HG03097 (cell line): ENCODE results near the gene SBK2.
"Not testable (repeated sequence)": the region's sequence is repeated elsewhere in the genome, so short reads cannot be mapped to it uniquely, and the experiment has no call there.

Source experiments
- ATAC-seq: cut with Tn5 transposase; IDR thresholded peaks from one replicate; pipeline ENCODE4 v1.9.1; 2021; ENCODE audit not compliant: unreplicated experiment, low FRiP score

Gene SBK2

DNA sequence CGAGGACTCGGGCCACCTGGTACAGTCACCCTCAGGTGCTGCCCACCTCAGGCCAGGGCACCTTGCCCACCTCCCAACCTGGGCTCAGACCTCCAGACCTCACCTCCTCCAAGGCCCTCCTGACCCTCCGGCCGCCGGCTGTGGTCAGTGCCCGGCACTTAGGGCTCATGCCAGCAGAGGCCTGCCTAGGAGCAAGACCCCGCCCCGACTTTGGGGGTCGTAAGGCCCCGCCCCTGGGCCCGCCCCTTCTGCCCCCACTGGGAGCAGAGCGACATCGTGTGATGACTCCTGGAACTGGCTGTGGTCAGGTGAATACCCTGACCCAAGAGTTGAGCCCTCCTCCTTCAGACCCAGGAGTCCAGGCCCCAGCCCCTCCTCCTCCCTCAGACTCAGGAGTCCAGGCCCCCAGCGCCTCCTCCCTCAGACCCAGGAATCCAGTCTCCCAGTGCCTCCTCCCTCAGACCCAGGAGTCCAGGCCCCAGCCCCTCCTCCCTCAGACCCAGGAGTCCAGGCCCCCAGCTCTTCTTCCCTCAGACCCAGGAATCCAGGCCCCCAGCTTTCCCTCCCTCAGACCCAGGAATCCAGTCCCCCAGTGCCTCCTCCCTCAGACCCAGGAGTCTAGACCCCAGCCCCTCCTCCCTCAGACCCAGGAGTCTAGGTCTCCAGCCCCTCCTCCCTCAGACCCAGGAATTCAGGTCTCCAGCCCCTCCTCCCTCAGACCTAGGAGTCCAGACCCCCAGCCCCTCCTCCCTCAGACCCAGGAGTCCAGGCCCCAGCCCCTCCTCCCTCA is at the start of gene SBK2:
Gene SBK2, minus strand, starts transcription at position 183 of the 790 bp plus-strand sequence. CDS start 839 bp downstream, outside the sequence.
- no peak for ATAC-seq

DNA sequence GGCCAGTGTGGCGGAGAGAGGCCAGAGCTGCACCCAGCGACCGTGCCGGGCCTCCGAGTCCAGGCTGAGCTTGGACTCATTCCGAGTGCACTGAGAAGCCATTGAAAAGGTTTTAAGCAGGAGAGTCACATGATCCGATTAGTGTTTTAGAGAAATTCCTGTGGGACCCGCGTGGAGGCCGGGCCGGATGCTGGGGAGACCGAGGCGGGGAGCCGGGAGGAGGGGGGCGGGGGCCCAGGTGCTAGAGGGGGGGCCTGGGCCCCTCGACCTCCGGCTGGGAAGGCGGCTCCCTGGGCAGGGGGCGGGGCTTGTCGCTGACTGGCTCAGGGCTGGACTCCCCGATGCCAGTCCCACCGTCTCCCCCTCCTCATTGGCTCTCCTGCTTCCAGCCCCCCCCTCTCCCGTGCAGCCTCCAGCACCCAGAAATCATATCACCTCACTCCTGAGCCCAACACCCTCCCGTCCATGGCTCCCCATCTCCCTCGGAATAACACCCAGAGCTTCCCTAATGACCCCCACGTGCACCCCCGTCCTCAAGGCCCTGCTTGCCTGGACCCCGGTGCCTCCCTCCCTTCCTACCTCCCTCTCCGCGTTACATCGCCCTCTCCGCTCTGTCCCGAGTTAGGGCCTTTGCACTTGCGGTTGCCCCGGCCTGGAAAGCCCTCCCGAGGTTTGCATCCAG is 48.9 kb upstream of the SBK2 start:
- no peak for ATAC-seq

- ATAC-seq, result no peak
These were observed 47.9 kb upstream of the SBK2 start for GRCh38 chr19:55584871-55585270.

- not testable (repeated sequence) for ATAC-seq
These were observed 47.0 kb upstream of the SBK2 start for GRCh38 chr19:55583897-55584296.

GRCh38 chr19:55582284-55582683 is 45.4 kb upstream of the SBK2 start:
- ATAC-seq, result not testable (repeated sequence)

DNA sequence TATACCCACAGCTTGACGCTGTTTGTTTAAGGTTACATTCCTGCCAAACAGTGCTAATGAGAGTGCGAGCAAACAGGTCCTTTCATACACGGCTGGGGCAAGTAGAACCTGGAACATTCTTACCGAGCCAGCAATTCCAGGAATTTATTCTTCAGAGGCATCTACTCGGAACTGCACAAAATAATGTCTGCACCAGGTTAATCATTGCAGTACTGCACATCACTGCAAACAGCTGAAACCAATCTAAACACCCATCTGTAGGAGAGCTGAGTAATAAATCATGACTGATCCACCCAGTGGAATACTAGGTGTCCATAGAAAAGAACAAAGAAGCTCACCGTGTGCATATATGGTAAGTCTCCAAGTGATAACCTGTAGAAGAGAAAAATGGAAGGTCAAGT is 44.9 kb upstream of the SBK2 start:
- ATAC-seq, result no peak

DNA sequence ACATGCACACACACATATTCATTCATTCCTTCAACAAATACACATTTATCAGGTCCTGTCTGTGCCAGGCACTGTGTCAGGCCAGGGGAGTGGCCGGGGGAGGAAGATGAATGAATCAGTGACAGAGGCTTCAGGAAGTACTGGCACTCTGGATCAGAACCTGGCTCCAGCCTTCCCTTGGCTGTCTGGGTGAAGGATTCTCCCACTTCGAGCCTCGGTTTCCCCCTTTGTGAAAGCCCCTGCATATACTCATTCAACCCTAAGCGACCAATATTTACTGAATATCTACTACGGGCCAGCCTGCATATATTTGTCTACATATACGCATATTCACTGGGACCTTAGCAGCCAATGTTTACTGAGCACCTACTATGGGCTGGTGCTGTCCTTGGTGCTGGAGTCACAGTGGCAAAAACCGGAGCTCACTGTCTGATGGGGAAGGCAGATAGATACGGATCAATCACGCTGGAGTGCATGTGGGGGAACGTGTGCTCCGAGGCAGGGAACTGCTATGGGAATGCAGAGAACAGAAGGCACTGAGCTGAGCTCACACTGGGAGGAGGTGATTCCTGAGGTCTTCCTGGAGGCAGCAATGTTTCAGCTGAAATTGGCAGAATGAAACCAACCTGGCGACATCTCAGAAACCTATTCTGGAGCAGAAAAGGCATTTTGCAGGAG is 44.4 kb upstream of the SBK2 start:
- no peak for ATAC-seq

DNA sequence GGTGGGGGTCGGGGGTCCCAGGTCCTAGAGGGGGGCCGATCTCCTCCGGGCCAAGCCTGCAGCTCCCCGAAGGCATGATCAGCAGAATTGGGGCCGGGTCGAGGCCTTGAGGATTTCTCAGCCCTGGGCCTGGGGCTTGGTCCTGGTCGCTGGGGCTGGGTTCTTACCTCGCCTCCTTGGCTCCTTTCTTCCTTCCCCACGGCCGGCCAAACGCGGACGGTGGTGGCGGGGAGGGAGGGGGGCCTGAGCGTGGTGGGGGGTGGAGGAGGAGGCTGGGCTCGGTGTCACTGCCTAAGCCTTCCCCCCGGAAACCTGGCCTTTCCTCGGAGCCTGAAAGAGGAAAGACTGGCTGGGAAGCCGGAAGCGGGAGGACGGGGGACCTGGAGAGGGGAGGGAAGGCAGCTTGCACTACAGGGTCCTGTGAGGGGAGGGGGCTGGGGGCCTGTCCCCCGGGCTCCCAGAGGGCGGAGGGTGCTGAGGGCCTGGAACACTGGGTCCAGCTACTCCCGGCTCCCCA is 43.8 kb upstream of the SBK2 start, which contains the start of gene ZNF579:
Gene ZNF579, minus strand, starts transcription at position 221 of the 517 bp plus-strand sequence. CDS start 1,209 bp downstream, outside the sequence.
- no peak for ATAC-seq

GRCh38 chr19:55579766-55580621 is 43.1 kb upstream of the SBK2 start:
- ATAC-seq, result no peak

- ATAC-seq, result no peak
These were observed 42.1 kb upstream of the SBK2 start for GRCh38 chr19:55578761-55579747.

- no peak for ATAC-seq
These were observed 41.3 kb upstream of the SBK2 start for GRCh38 chr19:55578031-55578760.

GRCh38 chr19:55576746-55577145 is 39.8 kb upstream of the SBK2 start:
- no peak for ATAC-seq

- ATAC-seq, result not testable (repeated sequence)
These were observed 37.0 kb upstream of the SBK2 start for GRCh38 chr19:55573929-55574328.

- ATAC-seq, result not testable (repeated sequence)
These were observed 32.5 kb upstream of the SBK2 start for GRCh38 chr19:55569477-55569876.

- ATAC-seq, result no peak
These were observed 30.9 kb upstream of the SBK2 start for GRCh38 chr19:55567708-55568328.

GRCh38 chr19:55566823-55567222 is 29.9 kb upstream of the SBK2 start:
- ATAC-seq, result no peak

- ATAC-seq, result no peak
These were observed 26.3 kb upstream of the SBK2 start for GRCh38 chr19:55563261-55563690.

- no peak for ATAC-seq
These were observed 22.8 kb upstream of the SBK2 start for GRCh38 chr19:55559684-55560083.
